ENCODE results near the gene GALNT10.

DNA sequence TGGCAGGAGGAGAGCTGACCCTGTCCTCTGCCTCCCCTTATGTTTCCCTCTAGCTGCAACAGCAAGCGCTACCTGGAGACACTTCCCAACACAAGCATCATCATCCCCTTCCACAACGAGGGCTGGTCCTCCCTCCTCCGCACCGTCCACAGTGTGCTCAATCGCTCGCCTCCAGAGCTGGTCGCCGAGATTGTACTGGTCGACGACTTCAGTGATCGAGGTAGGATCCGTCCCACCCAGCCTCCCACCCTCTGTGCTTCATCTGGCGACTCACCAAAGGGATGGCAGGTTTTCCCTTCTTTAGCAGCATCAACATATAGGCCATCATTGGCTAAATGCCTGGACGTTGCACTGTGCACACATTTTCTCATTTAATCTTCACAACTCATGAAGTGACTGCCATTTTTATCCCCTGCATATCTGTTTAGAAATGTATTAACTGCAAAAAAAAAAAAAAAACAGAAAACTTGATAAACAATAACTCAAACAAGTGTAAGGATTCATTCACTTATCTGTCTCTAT lies 139.0 kb downstream of the GALNT10 start:
- TF ChIP-seq EZH2 (IDR thresholded peaks at IDR 0.05), result no peak
- TF ChIP-seq POLR2AphosphoS5 (IDR thresholded peaks at IDR 0.05; ENCODE audit: borderline replicate concordance, low read depth, low read length), result no peak

All from SK-N-MC (cell line).